GM19239 (cell line): ENCODE data around the gene CBFA2T2.
"Not testable (repeated sequence)": the region's sequence is repeated elsewhere in the genome, so short reads cannot be mapped to it uniquely, and the experiment has no call there.

Experiments
- DNase-seq: peaks from one replicate; pipeline ENCODE4 v3.0.0; 2011; ENCODE audit warnings: low spot score; ENCODE audit not compliant: insufficient read length
- FAIRE-seq: peaks from 2 replicates; lab custom pipeline; 2011; peaks lifted over from hg19 to GRCh38; lab: Jason Lieb, UNC

Gene CBFA2T2

DNA sequence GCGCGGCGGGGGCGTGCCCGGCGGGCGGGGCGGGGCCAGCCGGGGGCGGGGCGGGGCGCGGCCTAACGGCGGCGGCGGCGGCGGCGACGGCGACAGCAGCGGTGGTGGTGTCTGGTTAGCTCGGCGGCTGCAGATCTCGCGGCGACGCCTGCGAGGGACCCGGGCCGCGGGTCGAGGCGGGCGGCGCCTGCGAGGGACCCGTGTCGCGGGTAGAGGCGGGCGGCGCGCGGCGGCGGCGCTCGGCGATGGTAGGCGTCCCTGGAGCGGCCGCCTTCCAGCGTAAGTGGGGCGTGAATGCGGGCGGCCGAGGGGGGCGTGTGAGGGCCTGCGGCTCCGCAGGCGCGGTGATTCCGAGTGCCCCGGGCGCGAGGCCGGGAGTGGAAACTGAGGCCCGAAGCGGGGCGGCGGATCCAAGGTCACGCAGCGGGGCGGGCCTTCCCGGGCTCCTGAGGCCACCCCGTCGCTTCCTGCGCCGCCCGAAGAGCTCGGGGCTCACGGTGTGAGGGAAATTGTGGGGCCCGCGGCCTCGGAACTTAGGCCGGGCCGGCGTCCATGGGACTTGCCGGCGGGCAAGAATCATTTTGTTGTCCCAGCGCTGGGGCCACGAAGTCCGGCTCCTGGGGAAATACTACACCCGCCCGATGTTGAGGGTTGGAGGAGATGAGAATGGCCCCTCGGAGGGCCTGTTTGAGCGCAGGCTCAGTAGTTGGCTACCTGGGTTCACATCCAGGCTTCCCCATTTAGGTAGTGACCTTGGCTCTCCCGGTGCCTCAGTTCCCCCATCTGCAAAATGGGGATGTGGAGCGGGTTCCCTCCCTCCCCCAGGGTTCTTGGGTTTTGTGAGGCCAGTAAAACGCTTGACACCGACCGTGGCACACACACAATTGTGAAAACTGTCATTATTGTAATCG is at the start of gene CBFA2T2:
Gene CBFA2T2, plus strand, starts transcription at position 74 of the 911 bp plus-strand sequence. Its CDS starts 172 bp downstream, at position 246.
- peak; percentile 26 for FAIRE-seq
- DNase-seq, result no peak

DNA sequence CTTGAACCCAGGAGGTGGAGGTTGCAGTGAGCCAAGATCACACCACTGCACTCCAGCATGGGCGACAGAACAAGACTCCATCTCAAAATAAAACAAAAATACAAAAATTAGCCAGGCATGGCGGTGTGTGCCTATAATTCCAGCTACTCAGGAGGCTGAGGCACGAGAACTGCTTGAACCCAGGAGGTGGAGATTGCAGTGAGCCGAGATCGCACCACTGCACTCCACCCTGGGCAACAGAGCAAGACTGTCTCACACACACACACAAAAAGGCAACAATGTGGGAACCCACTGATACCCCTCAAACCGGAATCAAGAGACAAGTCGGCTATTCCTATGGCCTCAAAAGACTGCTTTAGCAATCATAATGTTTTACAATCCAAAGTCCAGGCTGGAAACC is 49.3 kb upstream of the CBFA2T2 start:
- not testable (repeated sequence) for DNase-seq

DNA sequence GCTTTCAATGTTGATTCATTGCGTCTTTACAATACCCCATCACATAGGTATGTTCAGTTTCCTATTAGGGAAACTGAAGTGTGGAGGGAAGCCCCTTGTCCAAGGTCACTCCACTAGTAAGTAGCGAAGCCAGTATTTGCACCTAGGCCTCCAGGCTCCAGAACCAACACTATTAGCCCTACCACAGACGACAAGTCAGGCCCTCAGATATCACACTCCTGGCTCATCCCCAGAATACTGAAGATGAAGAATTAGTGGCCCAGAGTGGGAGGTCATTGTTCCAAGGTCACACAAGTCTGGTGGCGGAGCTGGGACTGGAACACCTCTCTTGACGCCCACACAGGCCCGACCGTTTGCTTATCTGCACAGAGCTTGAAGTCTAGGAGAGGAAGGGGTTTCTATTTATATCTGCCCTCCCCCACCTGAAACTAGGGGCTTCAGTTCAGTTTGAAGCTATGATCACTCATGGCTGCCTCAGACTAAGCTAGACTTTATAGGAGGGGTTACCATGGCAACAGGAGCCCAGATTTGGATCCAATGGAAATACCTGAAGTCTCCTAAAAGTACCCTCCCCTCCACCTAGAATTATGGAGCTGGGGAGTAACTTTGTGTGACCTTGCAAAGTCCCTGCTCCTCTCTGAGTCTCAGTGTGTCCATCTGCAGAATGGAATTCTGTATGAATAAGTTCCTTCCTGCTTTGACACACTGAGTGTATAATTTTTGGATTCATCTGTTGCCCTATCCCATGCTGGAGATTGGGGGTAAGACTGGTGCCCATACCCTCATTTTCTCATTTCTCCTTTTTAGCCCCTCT is 48.5 kb upstream of the CBFA2T2 start:
- no peak for DNase-seq

More for the DNA sequence above, 49.3 kb upstream of the CBFA2T2 start:
- FAIRE-seq, result not testable (repeated sequence)

DNA sequence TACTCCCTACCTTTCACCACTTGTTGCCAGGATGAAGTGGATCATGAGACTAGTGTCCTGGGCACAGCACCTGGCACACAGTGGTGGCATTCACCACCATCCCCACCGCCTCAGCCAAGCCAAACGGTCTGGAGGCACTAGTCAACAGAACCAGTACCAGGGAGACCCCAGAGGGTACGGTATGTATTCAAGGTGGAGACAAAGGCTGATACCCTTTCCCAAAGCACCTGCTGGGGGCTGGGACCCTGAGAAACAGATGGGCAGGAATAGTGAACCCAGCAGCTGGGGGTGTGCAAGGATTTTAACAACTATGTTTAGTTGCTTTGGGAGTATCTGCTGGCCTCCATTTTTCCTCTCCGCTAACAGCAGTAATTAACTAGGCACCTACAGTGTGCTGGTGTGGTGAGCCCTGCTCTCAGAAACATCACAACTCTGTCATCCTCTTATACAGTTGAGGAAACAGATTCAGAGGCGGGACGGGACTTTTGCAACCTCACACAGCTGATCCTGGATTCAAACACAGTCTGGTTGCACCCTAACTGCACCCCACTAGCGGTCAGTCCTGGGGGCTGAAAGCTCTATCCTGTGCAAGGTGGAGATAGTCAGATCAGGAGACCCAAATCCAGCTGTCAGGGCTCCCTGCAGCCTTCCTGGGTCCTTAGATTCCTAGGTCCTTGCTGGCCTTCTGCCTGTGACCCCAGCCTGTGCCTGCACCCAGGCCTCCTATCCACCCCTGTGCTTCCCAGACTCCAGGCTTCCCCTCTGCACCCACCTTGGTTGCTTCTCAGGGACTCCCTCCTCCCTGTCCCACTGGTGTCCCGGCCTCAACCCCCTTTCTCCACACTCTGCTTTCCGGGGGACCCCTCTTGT is 47.5 kb upstream of the CBFA2T2 start:
- no peak for DNase-seq
- no peak for FAIRE-seq

More for the DNA sequence above, 48.5 kb upstream of the CBFA2T2 start:
- FAIRE-seq, result no peak

GRCh38 chr20:33443006-33443511 is 46.8 kb upstream of the CBFA2T2 start:
- DNase-seq, result peak; percentile 21
- FAIRE-seq, result no peak

DNA sequence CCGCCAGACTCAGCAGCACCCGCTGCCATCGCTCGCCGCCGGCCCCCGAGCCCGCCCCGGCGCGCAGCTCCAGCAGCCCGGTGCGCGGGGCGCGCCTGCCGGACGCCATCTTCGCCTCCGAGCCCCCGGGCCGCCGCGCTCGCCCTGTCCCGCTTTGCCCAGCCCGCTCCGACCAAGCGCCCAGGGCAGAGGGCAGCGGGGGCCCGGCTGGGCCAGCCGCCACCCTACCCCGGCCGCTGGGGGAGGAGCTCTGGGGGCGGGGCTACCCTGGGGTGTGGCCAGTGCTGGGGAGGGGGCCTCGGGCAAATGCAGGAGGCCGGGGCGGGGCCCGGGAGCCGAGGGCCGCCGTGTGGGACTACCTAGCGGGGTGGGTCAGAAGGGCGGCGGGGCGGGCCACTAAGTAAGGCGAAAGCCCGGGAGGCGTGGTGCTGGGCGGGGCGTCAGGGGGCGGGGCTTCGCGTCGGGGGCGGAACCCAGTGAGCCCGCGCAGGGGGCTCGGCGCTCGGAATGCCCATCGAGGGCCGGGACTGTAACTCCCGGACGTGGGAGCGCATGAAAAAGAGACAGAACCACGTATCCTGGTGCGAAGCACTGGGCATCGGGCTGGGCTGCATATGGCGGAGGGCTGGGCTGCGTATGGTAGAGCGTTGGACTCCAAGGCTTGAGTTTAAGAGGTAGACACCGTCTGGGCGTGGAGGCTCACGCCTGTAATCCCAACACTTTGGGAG is 46.2 kb upstream of the CBFA2T2 start, which contains the start of gene SNTA1:
Gene SNTA1, minus strand, starts transcription at position 252 of the 728 bp plus-strand sequence. Its CDS starts 143 bp downstream, at position 109.
- DNase-seq, result peak; percentile 95
- no peak for FAIRE-seq

GRCh38 chr20:33444797-33445560 is 44.9 kb upstream of the CBFA2T2 start:
- FAIRE-seq, result no peak
- DNase-seq, result no peak

DNA sequence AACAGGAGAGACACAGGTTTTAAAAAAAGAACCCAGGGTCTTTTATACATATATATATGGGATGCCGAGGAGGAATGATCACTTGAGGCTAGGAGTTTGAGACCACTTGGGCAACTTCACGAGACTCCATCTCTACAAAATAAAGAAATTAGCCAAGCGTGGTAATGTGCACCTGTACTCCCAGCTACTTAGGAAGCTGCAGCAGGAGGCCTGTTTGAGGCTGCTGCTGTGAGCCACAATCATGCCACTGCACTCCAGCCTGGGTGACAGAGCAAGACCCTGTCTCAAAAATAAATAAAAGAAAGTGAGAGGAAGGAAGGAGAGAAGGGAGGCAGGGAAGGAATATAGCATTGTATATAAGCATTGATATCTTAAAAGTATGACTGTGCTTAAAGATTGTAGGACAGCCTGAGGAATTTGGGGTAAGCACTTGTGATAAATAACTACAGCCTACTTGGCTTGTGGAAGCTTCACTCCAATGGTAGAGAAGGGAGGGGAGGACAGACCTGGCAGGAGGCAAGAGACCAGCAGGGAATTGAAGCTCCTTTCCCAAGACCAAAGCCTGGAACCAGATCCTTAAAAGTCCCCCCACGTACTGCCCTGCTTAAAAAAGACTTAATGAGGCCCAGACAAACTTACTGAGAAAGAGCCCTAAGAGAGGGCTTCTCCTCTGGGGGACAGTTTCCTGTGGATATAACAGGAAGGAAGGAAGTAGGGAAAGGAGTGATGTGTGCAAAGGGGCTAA is 43.8 kb upstream of the CBFA2T2 start:
- DNase-seq (no peak), FAIRE-seq (no peak)

DNA sequence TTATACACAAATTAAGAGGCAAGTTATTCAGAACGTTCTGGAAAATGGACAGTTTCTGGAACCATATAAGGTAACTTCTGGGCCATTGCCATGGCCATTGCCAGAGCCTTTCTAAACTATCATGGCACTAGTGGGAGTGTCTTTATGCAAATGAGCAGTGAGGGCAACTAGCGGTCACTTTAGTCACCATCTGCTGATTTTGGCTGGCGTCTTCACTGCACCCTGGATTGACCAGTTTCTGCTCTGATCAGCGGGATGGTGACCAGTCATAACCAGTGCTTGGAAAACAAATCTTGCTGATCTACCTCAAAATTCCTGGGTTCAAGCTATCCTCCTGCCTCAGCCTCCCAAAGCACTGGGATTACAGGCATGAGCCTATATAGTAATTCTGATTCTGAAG is 39.0 kb upstream of the CBFA2T2 start:
- FAIRE-seq (no peak), DNase-seq (no peak)

DNA sequence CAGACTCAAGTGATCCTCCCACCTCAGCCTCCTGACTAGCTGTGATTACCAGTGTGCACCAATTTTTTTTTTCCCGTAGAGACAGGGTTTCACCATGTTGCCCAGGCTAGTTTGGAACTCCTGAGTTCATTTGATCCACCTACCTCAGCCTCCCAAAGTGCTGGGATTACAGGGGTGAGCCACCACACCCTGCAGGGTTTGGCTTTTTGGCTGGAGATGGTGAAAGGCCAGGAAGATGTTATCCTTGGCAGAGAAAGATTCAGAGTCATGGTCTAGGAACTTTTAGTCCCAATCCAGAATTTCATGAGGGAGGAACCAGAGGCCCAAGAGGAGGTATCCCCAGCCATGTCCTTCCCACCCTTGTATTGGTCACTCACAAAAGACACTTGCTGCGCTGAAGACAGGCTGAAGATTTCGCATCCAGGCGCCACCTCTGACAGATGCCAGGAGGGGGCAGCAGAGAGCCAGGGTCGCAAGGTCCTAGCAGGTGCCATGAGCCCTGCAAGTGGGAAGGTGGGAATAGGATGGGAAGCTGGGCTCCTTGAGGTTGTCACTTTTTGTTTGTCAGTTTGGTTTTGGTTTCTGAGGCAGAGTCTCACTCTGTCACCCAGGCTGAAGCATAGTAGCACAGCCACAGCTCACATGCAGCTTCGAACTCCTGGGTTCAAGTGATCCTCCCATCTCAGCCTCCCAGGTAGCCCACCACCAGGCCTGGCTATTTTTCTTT is 32.8 kb upstream of the CBFA2T2 start:
- FAIRE-seq, result peak; percentile 75
- peak; percentile 75 for DNase-seq

DNA sequence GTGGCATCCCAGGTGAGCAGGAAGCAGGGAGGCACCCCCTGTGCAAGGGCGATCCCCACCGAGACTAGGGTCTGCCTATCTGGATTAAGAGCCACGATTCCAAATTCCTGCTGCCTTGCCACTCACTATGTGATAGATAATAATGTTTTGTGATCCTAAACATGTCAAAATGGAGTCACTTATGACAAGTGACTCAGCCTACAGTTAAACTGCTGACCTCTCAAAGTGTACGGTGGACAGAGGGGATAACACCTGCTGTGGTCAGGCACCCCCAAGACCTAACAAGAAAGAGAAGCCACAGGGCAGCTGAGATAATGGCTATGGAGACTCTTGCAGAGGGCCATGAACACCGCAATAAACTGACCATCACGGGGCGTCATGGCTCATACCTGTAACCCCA is 30.3 kb upstream of the CBFA2T2 start:
- DNase-seq (no peak), FAIRE-seq (no peak)

- no peak for FAIRE-seq
- no peak for DNase-seq
Measured at GRCh38 chr20:33460711-33461110, 29.2 kb upstream of the CBFA2T2 start.

- FAIRE-seq (no peak), DNase-seq (no peak)
Measured at GRCh38 chr20:33463332-33464101, 26.4 kb upstream of the CBFA2T2 start.

- not testable (repeated sequence) for DNase-seq, FAIRE-seq
Measured at GRCh38 chr20:33464759-33465158, 25.1 kb upstream of the CBFA2T2 start.

GRCh38 chr20:33465481-33466302 is 24.2 kb upstream of the CBFA2T2 start:
- FAIRE-seq (no peak), DNase-seq (no peak)

DNA sequence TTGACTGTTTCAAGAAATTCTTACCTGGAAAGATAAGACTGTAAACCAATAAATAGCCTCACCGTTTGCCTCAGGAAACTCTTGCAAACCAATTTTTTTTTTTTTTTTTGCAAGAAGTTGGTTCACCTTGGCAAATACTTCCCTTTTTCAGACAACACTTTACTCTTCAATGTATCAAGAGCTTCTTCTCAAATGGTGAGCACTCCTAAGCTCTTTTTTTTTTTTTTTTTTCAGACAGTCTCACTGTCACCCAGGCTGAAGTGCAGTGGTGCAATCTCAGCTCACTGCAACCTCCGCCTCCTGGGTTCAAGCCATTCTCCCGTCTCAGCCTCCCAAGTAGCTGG is 23.6 kb upstream of the CBFA2T2 start:
- FAIRE-seq (no peak), DNase-seq (no peak)
